Sigmoid colon (tissue), 7 donors: ENCODE results near the gene CRELD2. TPM values are rescaled to one million over a fixed set of nuclear protein-coding genes. Genes with fewer than 3 reads are reported as not detected.

ENCODE experiments used
- DNase-seq: peaks from one replicate; pipeline ENCODE4 v3.0.0-alpha.2; 2019
- H3K27ac ChIP-seq, 4 donors: fragments of 200-600 bp; sonication (generic); one replicate each; pipeline ENCODE4 v1.5.1; 2016 to 2019; ENCODE audit warnings: mild to moderate bottlenecking in 1 of 4
- H3K27me3 ChIP-seq, 3 donors: fragments of 200-600 bp; sonication (generic); one replicate each; pipeline ENCODE4 v1.5.1; 2019; ENCODE audit warnings: mild to moderate bottlenecking in 1 of 3
- H3K36me3 ChIP-seq, 4 donors: fragments of 200-600 bp; sonication (generic); one replicate each; pipeline ENCODE4 v1.5.1; 2016 to 2019
- H3K4me1 ChIP-seq, 4 donors: fragments of 200-600 bp; sonication (generic); one replicate each; pipeline ENCODE4 v1.5.1; 2017 to 2019
- H3K4me3 ChIP-seq, 4 donors: fragments of 200-600 bp; sonication (generic); one replicate each; pipeline ENCODE4 v1.5.1; 2017 to 2019; ENCODE audit warnings: mild to moderate bottlenecking in 2 of 4, moderate library complexity in 1 of 4
- H3K9me3 ChIP-seq, 4 donors: fragments of 200-600 bp in 3 of 4; sonication (generic) in 3 of 4; one replicate each; pipeline versions ENCODE4 v1.5.1 to v1.6.1; 2013 to 2019
- EP300 ChIP-seq, 4 donors: sonication (generic); formaldehyde crosslinking; IDR thresholded peaks; one replicate each; pipeline ENCODE4 v1.6.1; 2017; ENCODE audit warnings: antibody characterized with exemption in 4 of 4
- POLR2A ChIP-seq, 2 donors: fragments of 450-650 bp; IDR thresholded peaks; one replicate each; pipeline ENCODE4 v1.6.1; 2016; ENCODE audit warnings: antibody characterized with exemption in 2 of 2, mild to moderate bottlenecking in 2 of 2, moderate library complexity in 2 of 2
- POLR2AphosphoS5 ChIP-seq, 4 donors: sonication (generic); formaldehyde crosslinking; IDR thresholded peaks; one replicate each; pipeline ENCODE4 v1.6.1; 2017; ENCODE audit warnings: antibody characterized with exemption in 4 of 4
- WGBS, 2 donors: extraction: QIAGEN DNeasy Blood & Tissue Kit; methylation state at CpG; one replicate each; pipeline ENCODE4 v1.1.7; 2013; 5-methylcytosine and 5-hydroxymethylcytosine counted together
- intact Hi-C: fragments of 100-400 bp; cut with DNase I; formaldehyde crosslinking; loops from one replicate; pipeline ENCODE4 v1.15.1; 2023
- polyA plus RNA-seq, 3 donors: library from polyadenylated mRNA; stranded (reverse); fragments of 200-250 nt; gene quantifications; one replicate each; pipeline ENCODE4 v1.2.3, GENCODE V29; 2013
- total RNA-seq, 4 donors: library from RNA; depleted of rRNA; stranded (reverse); fragments of >200 nt; gene quantifications; one replicate each; pipeline ENCODE4 v1.1.0, GENCODE V29; 2016
- TF ChIP-seq, protein P1 (sequence below), 4 experiments: fragments of 450-650 bp in 3 of 4; fragments of 200-600 bp in 1 of 4; IDR thresholded peaks; one replicate each; pipeline ENCODE4 v1.5.1; 2016 to 2019; ENCODE audit warnings: antibody characterized with exemption in 4 of 4, mild to moderate bottlenecking in 3 of 4, moderate library complexity in 2 of 4
- donor health status: healthy with polysubstance abuse.
- donor health status: Bipolar disorder and iron deficiency.
- donor health status: healthy.

The CRELD2 gene
- total and polyA plus RNA-seq, 7 donors, result 9.2 to 97.7 (median 20.2) TPM

DNA sequence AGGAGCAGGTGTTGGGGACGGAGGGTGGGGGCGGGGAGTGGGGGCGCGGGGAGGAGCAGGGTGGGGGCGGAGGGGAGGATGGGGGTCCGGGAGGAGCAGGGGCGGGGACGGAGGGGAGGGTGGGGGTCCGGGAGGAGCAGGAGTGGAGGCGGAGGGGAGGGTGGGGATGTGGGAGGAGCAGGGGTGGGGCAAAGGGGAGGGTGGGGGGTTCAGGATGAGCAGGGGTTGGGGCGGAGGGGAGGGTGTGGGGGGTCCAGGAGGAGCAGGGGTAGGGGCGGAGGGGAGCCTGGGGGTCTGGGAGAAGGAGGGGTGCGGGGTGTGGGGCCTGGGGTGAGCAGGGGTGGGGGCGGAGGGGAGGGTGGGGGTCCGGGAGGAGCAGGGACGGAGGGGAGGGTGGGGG is 17.1 kb downstream of the CRELD2 start:
- Histone ChIP-seq H3K9me3 (no peaks in the 10 kb centered on the region), H3K4me1 (peaks cover 0 to 47% (median 43%) of the 10 kb centered on the region in 4 donors), H3K4me3 (peak overlapping the region; percentile 41 to 61 (median 58)), H3K27me3 (no peaks in the 10 kb centered on the region), H3K36me3 (no peaks in the 10 kb centered on the region), H3K27ac (peak overlapping the region; percentile 88 to 96 (median 90))
- TF ChIP-seq POLR2AphosphoS5 (IDR thresholded peaks at IDR 0.05), result no peak
- no peak for TF ChIP-seq EP300 (IDR thresholded peaks at IDR 0.05)
- TF ChIP-seq, protein P1, sequence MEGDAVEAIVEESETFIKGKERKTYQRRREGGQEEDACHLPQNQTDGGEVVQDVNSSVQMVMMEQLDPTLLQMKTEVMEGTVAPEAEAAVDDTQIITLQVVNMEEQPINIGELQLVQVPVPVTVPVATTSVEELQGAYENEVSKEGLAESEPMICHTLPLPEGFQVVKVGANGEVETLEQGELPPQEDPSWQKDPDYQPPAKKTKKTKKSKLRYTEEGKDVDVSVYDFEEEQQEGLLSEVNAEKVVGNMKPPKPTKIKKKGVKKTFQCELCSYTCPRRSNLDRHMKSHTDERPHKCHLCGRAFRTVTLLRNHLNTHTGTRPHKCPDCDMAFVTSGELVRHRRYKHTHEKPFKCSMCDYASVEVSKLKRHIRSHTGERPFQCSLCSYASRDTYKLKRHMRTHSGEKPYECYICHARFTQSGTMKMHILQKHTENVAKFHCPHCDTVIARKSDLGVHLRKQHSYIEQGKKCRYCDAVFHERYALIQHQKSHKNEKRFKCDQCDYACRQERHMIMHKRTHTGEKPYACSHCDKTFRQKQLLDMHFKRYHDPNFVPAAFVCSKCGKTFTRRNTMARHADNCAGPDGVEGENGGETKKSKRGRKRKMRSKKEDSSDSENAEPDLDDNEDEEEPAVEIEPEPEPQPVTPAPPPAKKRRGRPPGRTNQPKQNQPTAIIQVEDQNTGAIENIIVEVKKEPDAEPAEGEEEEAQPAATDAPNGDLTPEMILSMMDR (IDR thresholded peaks at IDR 0.05), result no peak
- no peak for TF ChIP-seq POLR2A (IDR thresholded peaks at IDR 0.05)
- WGBS, 2 donors, result 4 to 7% methylated on average over 15 to 16 of the region's 16 CpGs
- intact Hi-C loops, result no loop called here
- no peak for DNase-seq

GRCh38 chr22:49936018-49936972 is 17.9 kb downstream of the CRELD2 start:
- WGBS, 2 donors, result 4% methylated on average over 52 of the region's 52 CpGs
- intact Hi-C loops, result loop anchor here (1.0 kb wide), 1 partner anchor 24 kb away; the partner anchor contains the start of gene PIM3
- peak overlapping the region; percentile 88 to 96 (median 90) for H3K27ac ChIP-seq
- no peaks in the 10 kb centered on the region for H3K36me3 ChIP-seq
- H3K4me3 ChIP-seq, result peak overlapping the region; percentile 41 to 61 (median 58)
- TF ChIP-seq POLR2AphosphoS5 (IDR thresholded peaks at IDR 0.05), result peak; percentile 69 to 88 (median 78)
- peak; percentile 23 to 40 for TF ChIP-seq POLR2A (IDR thresholded peaks at IDR 0.05)
- TF ChIP-seq EP300 (IDR thresholded peaks at IDR 0.05), result peak in 2 of 4 donors; percentile 44 to 52
- TF ChIP-seq, protein P1 (IDR thresholded peaks at IDR 0.05), result no peak
- no peaks in the 10 kb centered on the region for H3K27me3 ChIP-seq
- H3K9me3 ChIP-seq, result no peaks in the 10 kb centered on the region
- peaks cover 0 to 47% (median 43%) of the 10 kb centered on the region in 4 donors for H3K4me1 ChIP-seq
- peak; percentile 97 for DNase-seq

DNA sequence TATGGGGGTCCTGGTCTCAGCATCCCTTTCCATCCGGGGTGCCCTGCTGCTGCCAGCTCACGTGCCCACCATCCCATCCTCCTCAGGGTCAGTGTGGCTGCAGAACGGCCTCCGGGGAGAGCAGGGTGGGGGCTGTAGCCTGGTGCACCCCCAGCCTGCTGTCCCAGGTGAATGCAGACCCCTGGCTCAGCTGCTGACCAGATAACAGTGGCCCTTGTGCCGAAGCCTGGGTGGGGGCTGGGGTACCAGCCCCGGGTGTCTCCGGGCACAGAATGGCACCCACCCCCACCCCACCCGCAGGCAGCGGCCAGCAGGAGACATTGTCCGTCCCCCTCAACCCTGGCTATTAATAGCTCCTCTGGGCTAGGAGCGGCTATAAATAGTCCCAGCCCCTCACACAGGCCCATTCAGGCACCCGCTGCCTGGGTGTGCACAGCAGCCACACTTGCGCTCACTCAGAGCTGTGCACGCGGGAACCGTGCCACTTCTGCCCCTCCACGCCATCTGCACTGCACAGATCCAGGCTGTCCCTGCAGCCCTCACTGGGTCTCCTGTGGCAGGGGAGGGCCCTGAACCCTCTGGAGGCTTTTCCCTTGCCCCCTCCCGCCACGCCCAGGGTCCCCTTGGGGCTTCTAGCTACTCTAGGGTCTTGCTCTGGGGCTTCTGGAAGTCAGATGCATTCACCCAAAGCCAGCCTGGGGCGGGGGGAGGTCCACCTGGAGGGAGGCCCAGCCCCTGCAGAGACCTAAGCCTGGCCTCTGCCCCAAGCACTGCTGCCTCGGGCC is 18.7 kb downstream of the CRELD2 start:
- no peak for DNase-seq
- H3K4me1 ChIP-seq, result peaks cover 0 to 47% (median 43%) of the 10 kb centered on the region in 4 donors
- no peaks in the 10 kb centered on the region for H3K9me3 ChIP-seq
- H3K36me3 ChIP-seq, result no peaks in the 10 kb centered on the region
- intact Hi-C loops, result loop anchor here (1.0 kb wide), 1 partner anchor 23 kb away; the partner anchor contains the start of gene PIM3
- peak overlapping the region in 2 of 4 donors; percentile 60 to 61 for H3K4me3 ChIP-seq
- peak overlapping the region; percentile 88 to 96 (median 90) for H3K27ac ChIP-seq
- TF ChIP-seq POLR2A (IDR thresholded peaks at IDR 0.05) (no peak), POLR2AphosphoS5 (IDR thresholded peaks at IDR 0.05) (peak in 3 of 4 donors; percentile 27 to 56 (median 54))
- 62 to 79% methylated on average over 21 of the region's 21 CpGs for WGBS, 2 donors
- no peaks in the 10 kb centered on the region for H3K27me3 ChIP-seq

DNA sequence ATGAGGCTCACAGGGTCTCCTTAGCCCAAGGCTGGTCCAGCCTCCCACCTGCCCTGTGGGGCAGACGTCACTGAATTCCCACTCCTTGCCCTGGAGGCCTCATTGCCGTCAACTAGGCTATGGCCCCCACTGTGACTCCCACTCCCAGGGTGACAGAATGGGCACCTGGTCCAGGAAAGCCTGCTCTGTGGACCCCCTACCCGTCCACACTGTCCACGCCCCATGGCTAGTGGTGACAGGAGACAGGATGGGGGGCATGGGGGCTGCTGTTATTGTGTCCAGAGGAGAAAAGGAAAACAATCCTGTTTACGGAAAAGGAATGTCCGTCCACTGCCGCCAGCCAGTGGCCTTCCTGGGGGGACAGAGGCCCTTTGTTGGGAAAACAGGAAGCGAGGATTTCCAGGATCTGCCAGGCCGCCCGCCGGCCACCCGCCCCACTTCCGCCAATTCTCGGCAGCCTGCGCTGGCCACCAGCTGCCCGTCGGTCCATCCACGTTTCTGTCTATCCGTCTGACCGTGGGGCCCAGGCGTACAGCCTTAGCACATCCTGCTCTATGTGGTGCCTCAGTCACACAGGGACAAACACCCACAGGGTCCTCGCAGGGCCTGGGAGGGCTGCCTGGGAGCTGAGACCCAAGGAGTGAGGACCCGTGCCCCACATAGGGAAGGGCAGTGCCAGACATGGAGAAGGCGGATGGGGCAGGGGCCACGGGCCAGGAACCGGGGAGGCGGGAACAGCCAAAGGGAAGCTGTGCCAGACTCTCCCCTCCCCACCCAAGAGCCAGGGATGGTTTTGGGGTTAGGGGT is 19.5 kb downstream of the CRELD2 start:
- TF ChIP-seq EP300 (IDR thresholded peaks at IDR 0.05) (peak in 1 of 4 donors; percentile 18), POLR2AphosphoS5 (IDR thresholded peaks at IDR 0.05) (peak in 3 of 4 donors; percentile 36 to 50 (median 43)), POLR2A (IDR thresholded peaks at IDR 0.05) (no peak)
- no peak for DNase-seq
- H3K9me3 ChIP-seq, result no peaks in the 10 kb centered on the region
- peaks cover 0 to 45% (median 42%) of the 10 kb centered on the region in 4 donors for H3K4me1 ChIP-seq
- H3K27ac ChIP-seq, result peak overlapping the region; percentile 88 to 96 (median 90)
- H3K4me3 ChIP-seq, result no peak overlapping the region
- H3K36me3 ChIP-seq, result no peaks in the 10 kb centered on the region
- 84 to 87% methylated on average over 27 of the region's 27 CpGs for WGBS, 2 donors
- H3K27me3 ChIP-seq, result no peaks in the 10 kb centered on the region
- intact Hi-C loops, result no loop called here
